ENCODE results near the gene PTPRM.

PTPRM gene

GRCh38 chr18:7668392-7668791 lies 101.3 kb downstream of the PTPRM start:
- DNase-seq (ENCODE audit: low spot score) = no peak

GRCh38 chr18:7669361-7669760 lies 102.2 kb downstream of the PTPRM start:
- no peak for DNase-seq (ENCODE audit: low spot score)

GRCh38 chr18:7671105-7671504 lies 104.0 kb downstream of the PTPRM start:
- no peak for DNase-seq (ENCODE audit: low spot score)

- no peak for DNase-seq (ENCODE audit: low spot score)
Observed at GRCh38 chr18:7676253-7676873, 109.2 kb downstream of the PTPRM start.

- DNase-seq (ENCODE audit: low spot score) = no peak
Observed at GRCh38 chr18:7677001-7677400, 109.9 kb downstream of the PTPRM start.

GRCh38 chr18:7677424-7677823 lies 110.3 kb downstream of the PTPRM start:
- no peak for DNase-seq (ENCODE audit: low spot score)

- DNase-seq (ENCODE audit: low spot score) = no peak
Observed at GRCh38 chr18:7678389-7678788, 111.3 kb downstream of the PTPRM start.

- no peak for DNase-seq (ENCODE audit: low spot score)
Observed at GRCh38 chr18:7678801-7679200, 111.7 kb downstream of the PTPRM start.

- no peak for DNase-seq (ENCODE audit: low spot score)
Observed at GRCh38 chr18:7681298-7681697, 114.2 kb downstream of the PTPRM start.

GRCh38 chr18:7682321-7682720 lies 115.2 kb downstream of the PTPRM start:
- DNase-seq (ENCODE audit: low spot score) = no peak

GRCh38 chr18:7683753-7684152 lies 116.6 kb downstream of the PTPRM start:
- DNase-seq (ENCODE audit: low spot score) = no peak

GRCh38 chr18:7684357-7684756 lies 117.2 kb downstream of the PTPRM start:
- DNase-seq (ENCODE audit: low spot score) = no peak

- DNase-seq (ENCODE audit: low spot score) = no peak
Observed at GRCh38 chr18:7684966-7685365, 117.8 kb downstream of the PTPRM start.

GRCh38 chr18:7686278-7686677 lies 119.2 kb downstream of the PTPRM start:
- DNase-seq (ENCODE audit: low spot score) = no peak

GRCh38 chr18:7688580-7688979 lies 121.5 kb downstream of the PTPRM start:
- no peak for DNase-seq (ENCODE audit: low spot score)

GRCh38 chr18:7691206-7691605 lies 124.1 kb downstream of the PTPRM start:
- DNase-seq (ENCODE audit: low spot score) = no peak

- no peak for DNase-seq (ENCODE audit: low spot score)
Observed at GRCh38 chr18:7696780-7697179, 129.7 kb downstream of the PTPRM start.

GRCh38 chr18:7697306-7697705 lies 130.2 kb downstream of the PTPRM start:
- no peak for DNase-seq (ENCODE audit: low spot score)

- DNase-seq (ENCODE audit: low spot score) = no peak
Observed at GRCh38 chr18:7711495-7711894, 144.4 kb downstream of the PTPRM start.

- no peak for DNase-seq (ENCODE audit: low spot score)
Observed at GRCh38 chr18:7720395-7720794, 153.3 kb downstream of the PTPRM start.

- no peak for DNase-seq (ENCODE audit: low spot score)
Observed at GRCh38 chr18:7721532-7721931, 154.4 kb downstream of the PTPRM start.

GRCh38 chr18:7722955-7723354 lies 155.8 kb downstream of the PTPRM start:
- DNase-seq (ENCODE audit: low spot score) = no peak

- no peak for DNase-seq (ENCODE audit: low spot score)
Observed at GRCh38 chr18:7723558-7723957, 156.4 kb downstream of the PTPRM start.

- DNase-seq (ENCODE audit: low spot score) = no peak
Observed at GRCh38 chr18:7725473-7725872, 158.4 kb downstream of the PTPRM start.

- no peak for DNase-seq (ENCODE audit: low spot score)
Observed at GRCh38 chr18:7725897-7726296, 158.8 kb downstream of the PTPRM start.
